Natural killer cell (primary cell): ENCODE data around the gene FAM228B. TPM values are rescaled to one million over a fixed set of nuclear protein-coding genes. Genes with fewer than 3 reads are reported as not detected.

ENCODE experiments used
- ATAC-seq, 3 donors: fragments of 150-1000 bp in 2 of 3; fragments of 200-7000 bp in 1 of 3; cut with Tn5 transposase; 1 replicate in 1 of 3; 2 replicates in 2 of 3; pipeline ENCODE4 v1.10.0; 2021; ENCODE audit warnings: mild to moderate bottlenecking in 2 of 3, moderate library complexity in 2 of 3
- DNase-seq, 2 donors: peaks; one replicate each; pipeline versions ENCODE4 v3.0.0 to v3.0.0-alpha.2; 2013 to 2021; ENCODE audit warnings: mixed read lengths in 1 of 2
- H3K27ac ChIP-seq: one replicate; pipeline ENCODE4 v1.5.1; 2013; ENCODE audit warnings: mild to moderate bottlenecking, low read length
- H3K27me3 ChIP-seq: one replicate; pipeline ENCODE4 v1.6.1; 2013; ENCODE audit warnings: low read length; ENCODE audit not compliant: control insufficient read depth, insufficient read depth
- H3K36me3 ChIP-seq: one replicate; pipeline ENCODE4 v1.6.1; 2013; ENCODE audit warnings: low read length; ENCODE audit not compliant: control insufficient read depth, insufficient read depth
- H3K4me1 ChIP-seq: one replicate; pipeline ENCODE4 v1.6.1; 2013; ENCODE audit warnings: low read length; ENCODE audit not compliant: control insufficient read depth, insufficient read depth
- H3K4me3 ChIP-seq: one replicate; pipeline ENCODE4 v1.5.1; 2013; ENCODE audit warnings: low read length
- H3K9me3 ChIP-seq: one replicate; pipeline ENCODE4 v1.6.1; 2013; ENCODE audit warnings: low read length; ENCODE audit not compliant: control insufficient read depth, insufficient read depth
- H3K27ac Mint-ChIP-seq, 2 donors: one replicate each; pipeline ENCODE4 v1.8.0; 2022; ENCODE audit warnings: mild to moderate bottlenecking in 2 of 2, mixed read lengths in 2 of 2, moderate library complexity in 1 of 2
- H3K27me3 Mint-ChIP-seq, 2 donors: one replicate each; pipeline ENCODE4 v1.8.0; 2022; ENCODE audit warnings: low read depth in 2 of 2, mixed read lengths in 2 of 2
- H3K36me3 Mint-ChIP-seq: one replicate; pipeline ENCODE4 v1.8.0; 2022; ENCODE audit warnings: mixed read lengths
- H3K4me1 Mint-ChIP-seq, 2 donors: one replicate each; pipeline ENCODE4 v1.8.0; 2022; ENCODE audit warnings: mixed read lengths in 2 of 2
- H3K4me3 Mint-ChIP-seq: one replicate; pipeline ENCODE4 v1.8.0; 2022; ENCODE audit warnings: mild to moderate bottlenecking, moderate library complexity, mixed read lengths
- H3K9me3 Mint-ChIP-seq, 2 donors: one replicate each; pipeline ENCODE4 v1.8.0; 2022; ENCODE audit warnings: mixed read lengths in 2 of 2
- CTCF ChIP-seq: fragments of 200-600 bp; IDR thresholded peaks from one replicate; pipeline ENCODE4 v1.8.0; 2022; ENCODE audit warnings: antibody characterized with exemption
- WGBS: methylation state at CpG from one replicate; pipeline ENCODE4 v1.1.7; 2013; ENCODE audit warnings: missing lambda C conversion rate; ENCODE audit not compliant: insufficient coverage; 5-methylcytosine and 5-hydroxymethylcytosine counted together
- intact Hi-C: fragments of 100-400 bp; cut with micrococcal nuclease; formaldehyde crosslinking; loops from one replicate; pipeline ENCODE4 v1.14.2; 2022
- total RNA-seq, 4 donors: library from RNA; stranded (reverse); fragments of 120-200 nt in 1 of 4; gene quantifications; one replicate each; pipeline versions ENCODE4 v1.2.3 to v1.2.4, GENCODE V29; 2013 to 2022

The FAM228B gene
- total RNA-seq, 3 donors from 2014 or later (not counting 1 experiment from before 2014, with no cell fraction given) = 31.4 to 35.9 (median 31.5) TPM

- no peaks in the 10 kb centered on the region for H3K4me1 Mint-ChIP-seq
- Histone ChIP-seq H3K4me1 (no peaks in the 10 kb centered on the region), H3K27ac (no peak overlapping the region), H3K4me3 (no peak overlapping the region), H3K9me3 (no peaks in the 10 kb centered on the region), H3K27me3 (no peaks in the 10 kb centered on the region), H3K36me3 (peaks cover 48% of the 10 kb centered on the region)
- H3K4me3 Mint-ChIP-seq = no peak overlapping the region
- H3K9me3 Mint-ChIP-seq = no peaks in the 10 kb centered on the region
- WGBS = 92% methylated on average over 2 of the region's 5 CpGs
- intact Hi-C loops = no loop called here
- TF ChIP-seq CTCF = no peak
- no peak overlapping the region for H3K27ac Mint-ChIP-seq
- peaks cover 12% of the 10 kb centered on the region for H3K36me3 Mint-ChIP-seq
- ATAC-seq = no peak
- no peak for DNase-seq
- H3K27me3 Mint-ChIP-seq = no peaks in the 10 kb centered on the region
Observed at GRCh38 chr2:24203787-24204150, 80.5 kb downstream of the FAM228B start.

GRCh38 chr2:24204505-24204904 is 81.2 kb downstream of the FAM228B start:
- no peak for ATAC-seq
- H3K9me3 Mint-ChIP-seq = no peaks in the 10 kb centered on the region
- H3K36me3 ChIP-seq = peaks cover 56% of the 10 kb centered on the region

GRCh38 chr2:24205131-24205530 is 81.9 kb downstream of the FAM228B start:
- Histone ChIP-seq H3K27me3 (no peaks in the 10 kb centered on the region), H3K36me3 (peaks cover 62% of the 10 kb centered on the region), H3K27ac (no peak overlapping the region), H3K9me3 (no peaks in the 10 kb centered on the region), H3K4me3 (no peak overlapping the region), H3K4me1 (no peaks in the 10 kb centered on the region)
- no peak for ATAC-seq
- WGBS = 93% methylated on average over 4 of the region's 4 CpGs
- Mint-ChIP-seq H3K4me3 (no peak overlapping the region), H3K27ac (no peak overlapping the region), H3K27me3 (no peaks in the 10 kb centered on the region), H3K9me3 (no peaks in the 10 kb centered on the region), H3K4me1 (no peaks in the 10 kb centered on the region), H3K36me3 (peaks cover 25% of the 10 kb centered on the region)
- TF ChIP-seq CTCF = no peak
- intact Hi-C loops = no loop called here
- DNase-seq = no peak

More at GRCh38 chr2:24204505-24204904, 81.2 kb downstream of the FAM228B start:
- Histone ChIP-seq H3K27me3 (no peaks in the 10 kb centered on the region), H3K4me1 (no peaks in the 10 kb centered on the region), H3K9me3 (no peaks in the 10 kb centered on the region), H3K4me3 (no peak overlapping the region), H3K27ac (no peak overlapping the region)
- intact Hi-C loops = no loop called here
- 97% methylated on average over 12 of the region's 12 CpGs for WGBS
- Mint-ChIP-seq H3K27me3 (no peaks in the 10 kb centered on the region), H3K4me1 (no peaks in the 10 kb centered on the region), H3K4me3 (no peak overlapping the region), H3K27ac (no peak overlapping the region), H3K36me3 (peaks cover 19% of the 10 kb centered on the region)
- DNase-seq = no peak
- TF ChIP-seq CTCF = no peak

- intact Hi-C loops = no loop called here
- Mint-ChIP-seq H3K4me3 (no peak overlapping the region), H3K9me3 (no peaks in the 10 kb centered on the region), H3K27me3 (no peaks in the 10 kb centered on the region), H3K36me3 (peaks cover 25% of the 10 kb centered on the region), H3K4me1 (no peaks in the 10 kb centered on the region), H3K27ac (peak overlapping the region in 1 of 2 donors; percentile 9)
- H3K9me3 ChIP-seq = no peaks in the 10 kb centered on the region
- no peak overlapping the region for H3K27ac ChIP-seq
- no peaks in the 10 kb centered on the region for H3K27me3 ChIP-seq
- H3K4me3 ChIP-seq = no peak overlapping the region
- ATAC-seq (no peak), DNase-seq (no peak)
- no peak for TF ChIP-seq CTCF
- WGBS = 97% methylated on average over 6 of the region's 6 CpGs
- peaks cover 68% of the 10 kb centered on the region for H3K36me3 ChIP-seq
- H3K4me1 ChIP-seq = no peaks in the 10 kb centered on the region
Observed at GRCh38 chr2:24206242-24206641, 83.0 kb downstream of the FAM228B start.
